ENCODE results near the gene PRODH.
"Not testable (repeated sequence)": the region's sequence is repeated elsewhere in the genome, so short reads cannot be mapped to it uniquely, and the experiment has no call there.

Gene PRODH

GRCh38 chr22:18905540-18906409, 30.3 kb downstream of the PRODH start, which contains the start of gene DGCR6:
DGCR6 (plus strand) TSS chr22:18906320; CDS start chr22:18906375, 55 bp downstream.
- no peak for DNase-seq

GRCh38 chr22:18896037-18896657, 39.9 kb downstream of the PRODH start:
- not testable (repeated sequence) for DNase-seq

GRCh38 chr22:18893775-18894174, 42.3 kb downstream of the PRODH start:
- DNase-seq: not testable (repeated sequence)

GRCh38 chr22:18890510-18891192, 45.4 kb downstream of the PRODH start:
- DNase-seq: not testable (repeated sequence)

- no peak for DNase-seq
These were observed 48.0 kb downstream of the PRODH start for GRCh38 chr22:18888115-18888514.

- not testable (repeated sequence) for DNase-seq
These were observed 51.6 kb downstream of the PRODH start for GRCh38 chr22:18884465-18884864.

- peak; percentile 80 for DNase-seq
These were observed 54.8 kb downstream of the PRODH start for GRCh38 chr22:18881260-18881659.
